GM19324 (cell line): ENCODE data around the gene NR6A1.

Source experiments
- ATAC-seq: cut with Tn5 transposase; IDR thresholded peaks from one replicate; pipeline ENCODE4 v1.9.1; 2021; ENCODE audit warnings: mild to moderate bottlenecking, moderate library complexity; ENCODE audit not compliant: unreplicated experiment, low FRiP score

Gene NR6A1

GRCh38 chr9:124797343-124798103 lies 26.4 kb upstream of the NR6A1 start:
- ATAC-seq: no peak

- ATAC-seq: no peak
Measured at GRCh38 chr9:124795881-124796431, 24.8 kb upstream of the NR6A1 start.

GRCh38 chr9:124794902-124795491 lies 23.9 kb upstream of the NR6A1 start:
- no peak for ATAC-seq

- ATAC-seq: no peak
Measured at GRCh38 chr9:124793015-124793541, 22.0 kb upstream of the NR6A1 start.

- ATAC-seq: no peak
Measured at GRCh38 chr9:124792257-124793014, 21.3 kb upstream of the NR6A1 start.

- ATAC-seq: no peak
Measured at GRCh38 chr9:124790801-124791505, 19.8 kb upstream of the NR6A1 start.

- no peak for ATAC-seq
Measured at GRCh38 chr9:124790301-124790700, 19.2 kb upstream of the NR6A1 start.

- ATAC-seq: no peak
Measured at GRCh38 chr9:124789531-124789930, 18.4 kb upstream of the NR6A1 start.

GRCh38 chr9:124788542-124789217 lies 17.6 kb upstream of the NR6A1 start:
- ATAC-seq: no peak

GRCh38 chr9:124786881-124787573 lies 15.9 kb upstream of the NR6A1 start:
- ATAC-seq: no peak

- no peak for ATAC-seq
Measured at GRCh38 chr9:124784509-124784908, 13.4 kb upstream of the NR6A1 start.

GRCh38 chr9:124783830-124784229 lies 12.7 kb upstream of the NR6A1 start:
- ATAC-seq: no peak

- ATAC-seq: no peak
Measured at GRCh38 chr9:124782661-124783574, 11.8 kb upstream of the NR6A1 start.

GRCh38 chr9:124781967-124782660 lies 11.0 kb upstream of the NR6A1 start:
- ATAC-seq: no peak

- ATAC-seq: no peak
Measured at GRCh38 chr9:124780757-124781151, 9.6 kb upstream of the NR6A1 start.

GRCh38 chr9:124780060-124780756 lies 9.1 kb upstream of the NR6A1 start:
- ATAC-seq: no peak
